ENCODE results near the gene KIAA0753. TPM values are rescaled to one million over a fixed set of nuclear protein-coding genes. Genes with fewer than 3 reads are reported as not detected.

Gene KIAA0753
- total and polyA plus RNA-seq, 2 of the 13 experiments (the other 11 are each of a cell fraction or from before 2014, with no cell fraction given) = 5.2 to 9.1 TPM

DNA sequence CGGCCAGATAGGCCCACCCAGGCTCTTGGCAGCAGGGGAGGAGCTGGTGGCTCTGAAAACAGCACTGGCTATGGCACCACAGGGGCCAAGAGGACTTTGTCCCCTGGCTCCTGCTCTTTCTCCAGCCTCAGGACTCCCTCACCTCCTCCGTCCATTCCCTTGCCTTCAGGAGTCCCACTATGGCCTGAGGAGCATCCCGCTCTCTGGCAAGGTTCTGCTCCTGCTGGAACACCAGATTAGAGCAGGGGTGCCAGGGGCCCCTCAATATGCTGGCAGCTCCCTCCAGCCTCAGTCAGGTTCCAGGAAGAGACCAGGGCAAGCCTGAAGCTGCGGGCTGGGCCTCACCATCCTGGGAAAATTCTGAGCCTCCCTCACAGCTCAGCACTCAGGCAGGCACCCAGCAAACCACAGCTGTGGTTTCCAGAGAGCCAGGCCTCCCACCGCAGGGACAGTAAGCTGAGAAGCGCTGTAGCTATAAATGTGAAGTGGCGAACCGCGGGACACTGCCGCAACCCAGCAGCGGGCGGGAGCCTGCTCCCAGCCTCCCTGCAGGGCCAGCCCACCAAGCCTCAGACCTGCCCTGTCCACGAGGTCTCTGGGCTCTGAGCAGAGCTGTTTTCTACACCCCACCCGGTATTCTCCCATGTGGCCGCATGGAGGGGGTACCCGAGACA is 36.8 kb upstream of the KIAA0753 start (continued):
- TF ChIP-seq, protein P1, sequence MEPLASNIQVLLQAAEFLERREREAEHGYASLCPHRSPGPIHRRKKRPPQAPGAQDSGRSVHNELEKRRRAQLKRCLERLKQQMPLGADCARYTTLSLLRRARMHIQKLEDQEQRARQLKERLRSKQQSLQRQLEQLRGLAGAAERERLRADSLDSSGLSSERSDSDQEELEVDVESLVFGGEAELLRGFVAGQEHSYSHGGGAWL (CRISPR knock-in tag; IDR thresholded peaks at IDR 0.05) = 0 out of 2 replicates have a peak, but pooled peaks have one; percentile 54
- TF ChIP-seq DMAP1 (CRISPR knock-in tag; IDR thresholded peaks at IDR 0.05) (peak; percentile 36; the same call in 1 of the 2 replicates), ETV6 (CRISPR knock-in tag; conservative IDR thresholded peaks at IDR 0.05) (no peak), SOX5 (CRISPR knock-in tag; IDR thresholded peaks at IDR 0.05; ENCODE audit: borderline replicate concordance) (0 out of 2 replicates have a peak, but pooled peaks have one; percentile 10), ZNF260 (CRISPR knock-in tag; IDR thresholded peaks at IDR 0.05; ENCODE audit: borderline replicate concordance, low read depth) (no peak), ZNF256 (CRISPR knock-in tag; conservative IDR thresholded peaks at IDR 0.05) (no peak), XRCC5 (optimal IDR thresholded peaks at IDR 0.05; ENCODE audit: low read length) (no peak), ZNF562 (CRISPR knock-in tag; IDR thresholded peaks at IDR 0.05; ENCODE audit: borderline replicate concordance) (no peak), ZNF709 (CRISPR knock-in tag; IDR thresholded peaks at IDR 0.05) (no peak), CHCHD3 (CRISPR knock-in tag; IDR thresholded peaks at IDR 0.05) (no peak), MBD4 (IDR thresholded peaks at IDR 0.05; ENCODE audit: borderline replicate concordance, low read length) (no peak), SP4 (CRISPR knock-in tag; IDR thresholded peaks at IDR 0.05) (no peak), PTBP1 (IDR thresholded peaks at IDR 0.05; ENCODE audit: low read depth, low read length, poor library complexity, severe bottlenecking) (peak; percentile 65), ZKSCAN5 (CRISPR knock-in tag; IDR thresholded peaks at IDR 0.05) (peak; percentile 91), RCOR2 (CRISPR knock-in tag; IDR thresholded peaks at IDR 0.05) (no peak), ZNF788 (CRISPR knock-in tag; IDR thresholded peaks at IDR 0.05; ENCODE audit: borderline replicate concordance) (peak; percentile 47; the same call in 1 of the 2 replicates), HNF4G (IDR thresholded peaks at IDR 0.05; ENCODE audit: borderline replicate concordance, low read depth, low read length) (peak; percentile 65), HNF4G (CRISPR knock-in tag; IDR thresholded peaks at IDR 0.05; ENCODE audit: borderline replicate concordance, low read depth) (peak; percentile 74)
- TF ChIP-seq, protein P2, sequence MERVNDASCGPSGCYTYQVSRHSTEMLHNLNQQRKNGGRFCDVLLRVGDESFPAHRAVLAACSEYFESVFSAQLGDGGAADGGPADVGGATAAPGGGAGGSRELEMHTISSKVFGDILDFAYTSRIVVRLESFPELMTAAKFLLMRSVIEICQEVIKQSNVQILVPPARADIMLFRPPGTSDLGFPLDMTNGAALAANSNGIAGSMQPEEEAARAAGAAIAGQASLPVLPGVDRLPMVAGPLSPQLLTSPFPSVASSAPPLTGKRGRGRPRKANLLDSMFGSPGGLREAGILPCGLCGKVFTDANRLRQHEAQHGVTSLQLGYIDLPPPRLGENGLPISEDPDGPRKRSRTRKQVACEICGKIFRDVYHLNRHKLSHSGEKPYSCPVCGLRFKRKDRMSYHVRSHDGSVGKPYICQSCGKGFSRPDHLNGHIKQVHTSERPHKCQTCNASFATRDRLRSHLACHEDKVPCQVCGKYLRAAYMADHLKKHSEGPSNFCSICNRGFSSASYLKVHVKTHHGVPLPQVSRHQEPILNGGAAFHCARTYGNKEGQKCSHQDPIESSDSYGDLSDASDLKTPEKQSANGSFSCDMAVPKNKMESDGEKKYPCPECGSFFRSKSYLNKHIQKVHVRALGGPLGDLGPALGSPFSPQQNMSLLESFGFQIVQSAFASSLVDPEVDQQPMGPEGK (CRISPR knock-in tag; IDR thresholded peaks at IDR 0.05) = no peak
- TF ChIP-seq, protein P3, sequence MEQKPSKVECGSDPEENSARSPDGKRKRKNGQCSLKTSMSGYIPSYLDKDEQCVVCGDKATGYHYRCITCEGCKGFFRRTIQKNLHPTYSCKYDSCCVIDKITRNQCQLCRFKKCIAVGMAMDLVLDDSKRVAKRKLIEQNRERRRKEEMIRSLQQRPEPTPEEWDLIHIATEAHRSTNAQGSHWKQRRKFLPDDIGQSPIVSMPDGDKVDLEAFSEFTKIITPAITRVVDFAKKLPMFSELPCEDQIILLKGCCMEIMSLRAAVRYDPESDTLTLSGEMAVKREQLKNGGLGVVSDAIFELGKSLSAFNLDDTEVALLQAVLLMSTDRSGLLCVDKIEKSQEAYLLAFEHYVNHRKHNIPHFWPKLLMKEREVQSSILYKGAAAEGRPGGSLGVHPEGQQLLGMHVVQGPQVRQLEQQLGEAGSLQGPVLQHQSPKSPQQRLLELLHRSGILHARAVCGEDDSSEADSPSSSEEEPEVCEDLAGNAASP (CRISPR knock-in tag; IDR thresholded peaks at IDR 0.05; ENCODE audit: borderline replicate concordance) = 0 out of 2 replicates have a peak, but pooled peaks have one; percentile 25
- TF ChIP-seq, protein P4, sequence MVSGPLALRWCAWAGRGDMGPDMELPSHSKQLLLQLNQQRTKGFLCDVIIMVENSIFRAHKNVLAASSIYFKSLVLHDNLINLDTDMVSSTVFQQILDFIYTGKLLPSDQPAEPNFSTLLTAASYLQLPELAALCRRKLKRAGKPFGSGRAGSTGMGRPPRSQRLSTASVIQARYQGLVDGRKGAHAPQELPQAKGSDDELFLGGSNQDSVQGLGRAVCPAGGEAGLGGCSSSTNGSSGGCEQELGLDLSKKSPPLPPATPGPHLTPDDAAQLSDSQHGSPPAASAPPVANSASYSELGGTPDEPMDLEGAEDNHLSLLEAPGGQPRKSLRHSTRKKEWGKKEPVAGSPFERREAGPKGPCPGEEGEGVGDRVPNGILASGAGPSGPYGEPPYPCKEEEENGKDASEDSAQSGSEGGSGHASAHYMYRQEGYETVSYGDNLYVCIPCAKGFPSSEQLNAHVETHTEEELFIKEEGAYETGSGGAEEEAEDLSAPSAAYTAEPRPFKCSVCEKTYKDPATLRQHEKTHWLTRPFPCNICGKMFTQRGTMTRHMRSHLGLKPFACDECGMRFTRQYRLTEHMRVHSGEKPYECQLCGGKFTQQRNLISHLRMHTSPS (CRISPR knock-in tag; IDR thresholded peaks at IDR 0.05; ENCODE audit: low read depth) = peak; percentile 37; the same call in 1 of the 2 replicates
